H1 (cell line): Measurements from ENCODE around the gene COX5A. TPM values are rescaled to one million over a fixed set of nuclear protein-coding genes. Genes with fewer than 3 reads are reported as not detected.

Experiments
- ASH2L ChIP-seq: fragments of 200-600, 300-600 bp; sonication (generic); IDR thresholded peaks from one replicate; pipeline ENCODE4 v1.7.1; 2017; ENCODE audit warnings: low read length
- CHD7 ChIP-seq: fragments of 300-600 bp; sonication (generic); IDR thresholded peaks from 2 replicates; pipeline ENCODE4 v1.7.1; 2012; ENCODE audit warnings: low read length, moderate library complexity, mild to moderate bottlenecking, inconsistent platforms; ENCODE audit not compliant: insufficient replicate concordance
- EGR1 ChIP-seq: IDR thresholded peaks from 2 replicates; pipeline ENCODE4 v1.6.1; 2011; ENCODE audit warnings: low read depth, low read length, borderline replicate concordance
- EP300 ChIP-seq, 2 experiments: IDR thresholded peaks; 1 replicate in 1 of 2; 2 replicates in 1 of 2; pipeline ENCODE4 v1.6.1; 2011 to 2012; ENCODE audit warnings: low read depth in 2 of 2, low read length in 2 of 2, mild to moderate bottlenecking in 2 of 2, borderline replicate concordance in 1 of 2, inconsistent platforms in 1 of 2, moderate library complexity in 1 of 2
- EZH2 ChIP-seq: fragments of 200-600 bp; sonication (generic); IDR thresholded peaks from 2 replicates; pipeline ENCODE4 v1.7.1; 2012; ENCODE audit warnings: low read depth, mild to moderate bottlenecking, moderate library complexity, low read length, inconsistent platforms; ENCODE audit not compliant: severe bottlenecking
- FOSL1 ChIP-seq: IDR thresholded peaks from 2 replicates; pipeline ENCODE4 v1.6.1; 2011; ENCODE audit warnings: mild to moderate bottlenecking, low read depth, low read length, moderate library complexity; ENCODE audit not compliant: insufficient read depth
- HDAC2 ChIP-seq, 2 experiments: fragments of 300-600 bp in 1 of 2; sonication (generic) in 1 of 2; IDR thresholded peaks; 2 replicates each; pipeline ENCODE4 v1.6.1; 2011 to 2012; ENCODE audit warnings: low read depth in 2 of 2, low read length in 2 of 2, mild to moderate bottlenecking in 2 of 2, moderate library complexity in 2 of 2, borderline replicate concordance in 1 of 2, inconsistent platforms in 1 of 2
- SIN3A ChIP-seq, 2 experiments: IDR thresholded peaks in 1 of 2; conservative IDR thresholded peaks in 1 of 2; 2 replicates each; pipeline ENCODE4 v1.6.1; 2011 to 2012; ENCODE audit warnings: low read length in 2 of 2, improper control_type of control experiment in 1 of 2, low read depth in 1 of 2, mild to moderate bottlenecking in 1 of 2
- TAF7 ChIP-seq: optimal IDR thresholded peaks from 2 replicates; pipeline ENCODE3; 2011; ENCODE audit warnings: low read depth, mild to moderate bottlenecking, inconsistent platforms, low read length, moderate library complexity, borderline replicate concordance
- polyA plus RNA-seq, 7 experiments: library from polyadenylated mRNA; depleted of rRNA in 3 of 7; stranded (reverse) in 5 of 7; unstranded in 2 of 7; fragments of >200 nt in 5 of 7; fragments of 200-250 nt in 2 of 7; gene quantifications; 1 replicate in 5 of 7; 2 replicates in 1 of 7; 4 replicates in 1 of 7; pipeline versions ENCODE4 v1.2.1 to v1.2.3, GENCODE V29; 2011 to 2013; ENCODE audit warnings: missing spikeins in 2 of 7, mixed read lengths in 2 of 7
- total RNA-seq: library from RNA; stranded (reverse); fragmentation: NEBNext Ultra II Directional; extraction: Animal tissue kit (Norgen Biotek cat#: 25700); gene quantifications from 2 replicates; pipeline ENCODE4 v1.2.1, GENCODE V29; 2021

COX5A gene
- total and polyA plus RNA-seq, 2 of the 8 experiments (the other 6 are each of a cell fraction or from before 2014, with no cell fraction given) = 270 to 367 TPM

DNA sequence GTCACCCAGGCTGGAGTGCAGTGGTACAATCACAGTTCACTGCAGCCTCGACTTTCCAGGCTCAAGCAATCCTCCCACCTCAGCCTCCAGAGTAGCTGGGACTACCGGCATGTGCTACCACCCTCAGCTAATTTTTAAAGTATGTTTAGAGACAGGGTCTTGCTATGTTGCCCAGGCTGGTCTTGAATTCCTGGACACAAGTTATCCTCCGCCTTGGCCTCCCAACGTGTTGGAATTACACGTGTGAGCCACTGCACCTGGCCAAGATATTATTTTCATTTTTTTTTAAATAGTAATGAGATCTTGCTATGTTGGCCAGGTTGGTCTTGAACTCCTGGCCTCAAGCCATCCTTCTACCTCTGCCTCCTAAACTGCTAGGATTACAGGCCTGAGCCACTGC, 52.4 kb downstream of the COX5A start (continued):
- TF ChIP-seq TAF7 = no peak
- no peak for TF ChIP-seq EZH2
- TF ChIP-seq EGR1 = no peak
- no peak for TF ChIP-seq HDAC2 (IDR thresholded peaks at IDR 0.05; ENCODE audit: borderline replicate concordance in 1 of 2, low read depth in 2 of 2, low read length in 2 of 2)
- TF ChIP-seq CHD7 = no peak
- TF ChIP-seq FOSL1 = no peak
- no peak for TF ChIP-seq EP300 (IDR thresholded peaks at IDR 0.05; ENCODE audit: borderline replicate concordance in 1 of 2, low read depth in 2 of 2, low read length in 2 of 2)
- TF ChIP-seq ASH2L = no peak
- no peak for TF ChIP-seq SIN3A (conservative IDR thresholded peaks at IDR 0.05 in 1 of 2, IDR thresholded peaks at IDR 0.05 in 1 of 2; ENCODE audit: low read depth in 1 of 2, low read length in 2 of 2)
